AG20443 (cell line): Measurements from ENCODE around the gene ART5.
"Not testable (repeated sequence)": the region's sequence is repeated elsewhere in the genome, so short reads cannot be mapped to it uniquely, and the experiment has no call there.

Experiments
- DNase-seq: peaks from one replicate; pipeline ENCODE4 v3.0.0; 2012; ENCODE audit warnings: low spot score, mixed read lengths

The ART5 gene

DNA sequence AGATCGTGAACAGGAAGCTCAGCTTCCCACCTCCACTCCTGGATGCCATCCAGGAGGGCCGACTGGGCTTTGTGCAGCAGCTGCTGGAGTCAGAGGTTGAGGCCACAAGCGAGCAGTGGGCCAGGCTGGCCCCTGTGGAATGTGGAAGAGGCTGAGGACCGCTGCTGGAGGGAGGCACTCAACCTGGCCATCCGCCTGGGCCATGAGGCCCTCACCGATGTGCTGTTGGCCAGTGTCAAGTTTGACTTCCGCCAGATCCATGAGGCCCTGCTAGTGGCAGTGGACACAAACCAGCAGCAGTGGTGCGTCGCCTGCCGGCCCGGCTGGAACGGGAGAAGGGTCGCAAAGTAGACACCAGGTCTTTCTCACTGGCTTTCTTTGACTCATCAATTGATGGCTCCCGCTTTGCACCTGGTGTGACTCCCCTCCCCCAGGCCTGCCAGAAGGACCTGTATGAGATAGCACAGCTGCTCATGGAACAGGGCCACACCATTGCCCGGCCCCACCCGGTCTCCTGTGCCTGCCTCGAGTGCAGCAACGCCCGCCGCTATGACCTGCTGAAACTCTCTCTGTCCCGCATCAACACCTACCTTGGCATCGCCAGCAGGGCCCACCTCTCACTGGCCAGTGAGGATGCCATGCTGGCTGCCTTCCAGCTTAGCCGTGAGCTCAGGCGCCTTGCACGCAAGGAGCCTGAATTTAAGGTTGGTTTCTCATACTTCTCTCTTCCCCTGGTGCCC, 24.9 kb downstream of the ART5 start:
- no peak for DNase-seq

DNA sequence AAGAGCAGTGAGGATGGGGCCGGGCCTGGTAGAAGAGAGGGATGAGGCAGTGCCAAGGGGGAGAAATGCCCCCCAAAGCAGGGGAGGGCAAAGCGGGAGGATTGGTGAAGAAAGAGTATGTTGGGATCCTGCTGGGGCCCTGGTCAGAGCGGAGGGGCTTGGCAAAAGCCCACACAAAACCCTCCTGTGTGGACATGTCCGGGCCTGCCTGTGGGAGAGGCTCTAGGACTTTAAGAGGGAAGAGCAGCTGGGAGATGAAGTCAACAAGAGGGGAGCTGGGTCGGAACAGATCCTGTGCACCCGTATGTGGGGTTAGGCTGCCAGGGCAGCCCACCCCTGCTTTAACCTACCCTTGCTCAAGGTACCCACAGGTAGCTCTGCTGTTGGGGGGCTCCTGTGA, 25.8 kb downstream of the ART5 start:
- DNase-seq = no peak

DNA sequence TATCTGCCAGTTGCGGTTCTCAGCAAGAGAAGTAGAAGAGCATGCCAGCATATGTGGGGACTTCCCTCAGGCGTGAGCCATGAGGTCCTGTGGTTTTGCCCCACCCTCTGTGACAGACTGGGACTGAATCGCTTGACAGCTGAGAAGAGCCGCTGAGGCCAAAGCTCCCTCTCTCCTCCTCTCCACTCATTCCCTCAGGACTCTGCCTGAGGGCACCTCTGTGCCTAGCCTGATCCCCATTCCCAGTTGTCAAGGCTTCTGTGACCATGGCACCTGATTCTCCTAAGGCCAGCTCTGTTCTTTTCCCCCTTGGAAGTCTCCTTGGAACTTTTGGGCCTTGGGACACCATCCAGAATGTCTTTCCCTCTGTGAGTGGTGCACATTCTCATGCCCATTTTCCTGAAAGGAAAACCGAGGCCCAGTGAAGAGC, 27.0 kb downstream of the ART5 start:
- DNase-seq = peak; percentile 67

DNA sequence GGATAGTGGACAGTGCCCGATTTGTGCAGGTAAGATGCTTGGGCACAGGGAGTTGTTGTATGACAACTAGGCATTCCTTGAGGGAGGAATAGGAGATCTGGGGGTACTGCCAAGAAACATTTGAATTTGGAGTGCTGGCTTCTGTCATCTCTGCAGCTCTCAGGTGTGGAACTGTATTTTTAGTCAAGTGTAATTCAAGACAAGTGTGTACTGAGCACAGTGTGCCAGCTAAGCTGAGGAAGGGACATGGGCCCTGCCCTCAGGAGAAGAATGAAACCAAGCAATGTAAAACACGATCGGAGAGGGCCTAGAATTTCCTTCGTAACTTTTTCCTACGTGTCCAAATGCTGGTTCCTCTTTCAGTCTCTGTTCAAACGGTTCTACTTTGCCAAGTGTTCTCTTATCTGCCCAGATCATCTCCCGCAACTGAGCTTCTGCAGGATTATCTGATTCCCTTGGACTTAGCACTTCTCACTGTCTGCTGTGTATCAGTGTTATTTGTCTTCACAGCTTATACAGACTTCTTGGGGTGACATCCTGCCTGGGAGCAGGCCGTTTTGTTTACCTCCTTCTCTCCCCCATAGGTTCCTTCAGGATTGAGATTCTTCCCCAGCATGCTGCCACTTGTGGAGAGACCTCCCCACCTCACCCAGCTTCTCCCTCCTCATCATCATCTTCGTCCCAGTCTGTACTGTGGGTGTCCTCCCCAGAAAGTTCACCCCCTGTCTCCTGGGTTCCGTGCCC, 27.6 kb downstream of the ART5 start:
- no peak for DNase-seq

DNA sequence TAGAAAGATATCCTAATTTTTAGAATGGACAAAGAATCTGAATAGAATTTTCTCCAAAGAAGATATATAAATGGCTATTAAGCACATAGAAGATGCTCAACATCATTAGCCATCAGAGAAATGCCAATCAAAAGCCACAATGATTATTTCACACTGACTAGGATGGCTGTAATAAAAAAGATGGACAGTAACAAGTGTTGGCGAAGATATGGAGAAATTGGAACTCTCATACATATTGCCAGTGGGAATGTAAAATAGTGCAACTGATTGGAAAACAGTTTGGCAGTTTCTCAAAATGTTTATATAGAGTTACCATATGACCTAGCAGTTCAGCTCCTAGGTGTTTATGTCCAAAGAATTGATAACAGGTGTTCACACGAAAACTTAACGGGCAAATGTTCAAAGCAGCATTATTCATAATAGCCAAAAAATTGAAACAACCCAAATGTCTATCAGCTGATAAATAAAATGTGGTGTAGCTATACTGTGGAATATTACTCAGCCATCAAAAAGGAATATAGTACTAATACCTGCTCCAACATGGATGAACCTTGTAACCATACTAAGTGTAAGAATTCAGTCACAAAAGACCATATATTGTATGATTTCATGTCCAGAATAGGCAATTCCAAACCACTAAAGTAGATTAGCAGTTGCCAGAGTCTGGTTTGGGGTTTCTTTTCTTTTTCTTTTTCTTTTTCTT, 29.7 kb downstream of the ART5 start:
- DNase-seq = no peak

DNA sequence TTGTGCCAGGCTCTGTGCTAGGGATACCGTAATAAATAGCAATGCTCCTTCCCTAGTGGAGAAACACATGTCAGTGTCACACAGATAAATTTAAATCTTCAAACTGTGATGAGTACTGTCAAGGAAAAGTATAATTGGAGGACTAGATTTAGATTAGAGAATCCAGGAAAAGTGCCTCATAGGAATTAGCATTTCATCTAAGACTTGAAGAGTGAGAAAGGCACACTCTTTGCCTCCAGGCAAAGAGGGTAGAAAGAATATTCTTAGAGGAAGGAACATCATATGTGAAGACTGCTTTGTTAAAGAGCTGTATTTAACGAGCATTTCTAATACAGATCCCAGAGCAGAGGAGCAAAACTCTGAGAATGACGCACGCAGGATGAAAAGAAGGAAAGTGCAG, 30.9 kb downstream of the ART5 start:
- DNase-seq = no peak

DNA sequence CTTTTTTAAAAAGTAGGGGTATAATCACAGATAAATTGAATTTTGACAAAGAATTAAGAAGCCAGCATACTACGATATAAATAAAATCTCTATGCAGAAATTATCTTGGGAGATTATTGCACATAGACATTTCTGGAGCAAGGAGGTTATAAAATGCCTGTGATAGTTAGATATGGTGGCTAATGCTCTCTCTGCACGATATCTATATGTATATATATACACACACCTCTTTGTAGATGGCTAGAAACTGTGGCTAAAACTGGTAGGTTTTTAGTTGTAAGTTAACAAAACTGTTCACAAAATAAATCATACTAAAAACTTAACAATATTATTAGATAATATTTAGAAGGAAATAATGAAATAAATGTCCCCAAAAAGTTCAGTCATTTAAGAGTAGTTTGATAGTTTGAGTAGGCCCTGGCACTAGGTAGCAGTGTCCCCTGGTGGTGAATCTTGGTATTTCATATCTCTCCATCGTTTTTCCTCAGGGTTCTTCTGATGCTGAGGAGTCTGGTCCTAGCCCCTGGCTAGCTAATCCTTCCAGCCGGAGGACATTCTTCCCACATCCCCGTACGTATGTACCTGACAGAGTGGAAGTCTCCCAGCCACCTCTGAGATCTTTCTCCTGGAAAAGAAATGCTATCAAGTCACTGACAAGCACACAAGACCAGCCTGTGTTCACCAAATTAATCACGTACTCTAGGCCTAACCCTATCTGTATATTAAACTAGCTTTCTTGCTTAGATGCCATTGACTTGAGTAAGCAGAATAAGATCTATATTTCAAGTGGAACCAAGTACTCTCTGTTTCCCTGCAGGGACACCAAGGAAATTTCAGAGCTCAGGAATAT, 32.2 kb downstream of the ART5 start:
- DNase-seq = peak; percentile 64

DNA sequence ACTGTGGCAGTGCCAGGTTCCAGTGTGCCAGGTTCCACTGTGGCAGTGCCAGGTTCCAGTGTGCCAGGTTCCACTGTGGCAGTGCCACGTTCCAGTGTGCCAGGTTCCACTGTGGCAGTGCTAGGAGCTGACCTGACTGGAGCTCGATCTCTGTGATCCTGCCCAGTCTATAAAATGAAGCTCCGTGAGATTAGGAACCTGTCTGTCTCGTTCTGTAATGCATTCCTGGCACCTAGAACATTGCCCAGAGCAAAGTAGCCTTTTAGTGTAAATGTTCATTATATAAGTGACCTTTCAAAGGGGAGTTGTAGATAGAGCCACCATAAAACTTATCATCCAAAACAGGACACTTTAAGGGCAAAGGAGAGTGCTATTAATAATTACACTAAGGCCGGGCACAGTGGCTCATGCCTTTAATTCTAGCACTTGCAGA, 36.0 kb downstream of the ART5 start:
- no peak for DNase-seq

DNA sequence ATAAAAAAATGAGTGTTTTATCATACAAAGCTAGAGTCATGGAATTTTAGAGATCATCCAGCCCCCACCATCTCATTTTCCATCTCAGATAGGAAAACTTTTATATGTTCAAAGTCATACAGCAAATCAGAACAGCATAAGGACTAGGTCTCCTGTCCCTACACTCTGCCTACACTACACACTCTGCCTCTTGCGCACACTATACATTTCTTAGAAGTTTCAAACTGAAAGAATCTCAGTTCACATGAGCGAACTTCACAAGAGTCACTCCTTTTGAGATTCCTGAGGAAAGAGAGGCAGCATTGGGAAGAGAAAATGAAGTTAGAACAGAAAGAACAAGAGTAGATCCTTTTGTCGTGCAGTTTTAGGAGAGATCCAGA, 36.5 kb downstream of the ART5 start:
- no peak for DNase-seq

DNA sequence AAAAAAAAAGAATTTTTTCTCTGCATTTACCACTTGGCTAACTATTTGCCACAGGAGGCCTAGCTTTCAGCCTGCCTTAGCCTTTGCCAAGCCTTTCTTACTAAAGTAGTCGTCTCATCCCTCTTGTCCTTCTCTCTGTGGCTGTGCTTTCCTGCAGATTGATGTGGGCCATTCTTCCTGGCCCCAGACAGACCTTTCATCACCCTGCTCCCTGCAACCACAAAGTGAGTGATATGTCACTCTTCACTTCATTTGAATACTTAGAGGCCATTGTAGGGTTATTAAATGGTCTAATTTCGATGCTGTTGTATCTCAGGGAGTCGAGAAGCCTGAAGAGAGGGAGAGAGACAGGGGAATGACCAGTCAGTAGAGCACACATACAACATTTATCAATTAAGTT, 37.6 kb downstream of the ART5 start:
- DNase-seq = no peak

DNA sequence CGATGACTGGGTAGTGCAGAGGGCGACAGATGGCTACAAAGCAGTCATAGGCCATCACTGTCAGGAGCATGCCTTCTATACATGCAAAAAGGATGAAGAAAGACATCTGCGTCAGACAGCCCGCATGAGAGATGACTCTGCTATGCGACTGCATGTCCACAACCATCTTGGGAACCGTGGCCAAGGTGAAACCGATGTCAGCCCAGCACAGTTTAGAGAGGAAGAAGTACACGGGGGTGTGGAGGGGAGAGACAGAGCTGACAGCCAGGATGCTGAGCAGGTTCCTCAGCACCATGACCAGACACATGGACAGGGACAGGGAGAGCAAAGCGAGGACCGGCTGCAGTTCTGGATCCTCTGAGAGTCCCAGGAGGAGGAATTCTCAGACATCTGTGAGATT, 41.6 kb downstream of the ART5 start:
- not testable (repeated sequence) for DNase-seq

DNA sequence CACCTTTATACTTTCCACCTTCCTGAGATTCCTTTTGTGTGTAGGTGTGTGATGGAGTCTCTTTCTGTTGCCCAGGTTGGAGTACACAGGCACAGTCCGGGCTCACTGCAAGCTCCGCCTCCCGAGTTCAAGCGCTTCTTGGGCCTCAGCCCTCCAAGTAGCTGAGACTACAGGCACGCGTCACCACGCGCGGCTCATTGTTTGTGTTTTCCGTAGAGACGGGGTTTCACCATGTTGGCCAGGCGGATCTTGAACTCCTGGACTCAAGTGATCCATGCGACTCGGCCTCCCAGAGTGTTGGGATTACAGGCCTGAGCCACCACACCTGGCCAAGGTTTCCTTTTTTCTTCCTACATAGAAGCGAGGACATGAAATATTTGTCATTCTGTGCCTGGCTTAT, 44.0 kb downstream of the ART5 start:
- DNase-seq = not testable (repeated sequence)

DNA sequence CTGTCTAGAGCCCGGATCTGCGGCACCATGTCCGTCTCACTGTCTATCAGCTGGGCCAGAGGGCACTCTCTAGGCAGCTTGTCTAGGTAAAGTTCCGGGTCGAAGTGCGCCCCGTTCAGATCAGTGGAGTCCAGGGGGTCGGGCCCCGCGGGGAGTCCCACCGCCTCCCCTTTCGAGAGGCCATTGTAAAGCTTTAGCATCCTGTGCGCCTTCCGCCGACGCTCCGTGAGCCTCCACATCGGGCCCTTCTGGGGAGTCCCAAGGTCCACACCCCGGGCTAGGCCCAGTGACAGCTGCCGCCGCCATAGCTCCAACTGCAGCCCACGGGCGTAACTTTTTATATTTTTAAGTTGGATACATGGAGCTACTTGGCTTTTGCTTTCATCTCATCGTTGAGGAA, 50.5 kb downstream of the ART5 start:
- not testable (repeated sequence) for DNase-seq

DNA sequence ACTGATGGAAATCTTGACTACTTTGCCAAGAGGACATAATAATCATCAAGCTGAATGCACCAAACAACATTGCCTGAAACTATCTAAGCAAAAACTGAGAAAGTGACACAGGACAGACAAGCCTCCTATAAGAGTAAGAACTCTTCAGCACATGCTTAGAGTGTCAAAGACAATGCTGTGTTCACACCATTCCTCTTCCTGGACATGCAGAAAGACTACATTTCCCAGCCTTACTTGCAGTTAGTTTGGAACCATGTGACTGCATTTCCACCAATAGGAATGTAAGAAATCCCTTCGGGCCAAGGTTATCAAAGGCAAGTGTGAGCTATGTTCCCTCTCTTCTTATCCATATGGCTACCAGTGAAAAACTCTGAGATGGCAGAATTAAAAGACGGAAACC, 51.6 kb downstream of the ART5 start:
- DNase-seq = not testable (repeated sequence)

DNA sequence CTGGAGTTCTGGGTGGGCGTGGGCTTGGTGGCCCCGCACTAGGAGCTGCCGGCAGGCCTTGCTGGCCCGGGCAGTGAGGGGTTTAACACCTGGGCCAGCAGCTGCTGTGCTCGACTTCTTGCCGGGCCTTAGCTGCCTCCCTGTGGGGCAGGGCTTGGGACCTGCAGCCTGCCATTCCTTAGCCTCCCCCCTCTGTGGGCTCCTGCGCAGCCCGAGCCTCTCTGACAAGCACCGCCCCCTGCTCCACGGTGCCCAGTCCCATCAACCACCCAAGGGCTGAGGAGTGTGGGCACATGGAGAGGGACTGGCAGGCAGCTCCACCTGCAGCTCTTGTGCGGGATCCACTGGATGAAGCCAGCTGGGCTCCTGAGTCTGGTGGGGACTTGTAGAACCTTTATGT, 53.0 kb downstream of the ART5 start:
- DNase-seq = not testable (repeated sequence)
